ENCODE data around the gene SHOX. TPM values are rescaled to one million over a fixed set of nuclear protein-coding genes. Genes with fewer than 3 reads are reported as not detected.
"Not testable (repeated sequence)": the region's sequence is repeated elsewhere in the genome, so short reads cannot be mapped to it uniquely, and the experiment has no call there.

The SHOX gene
- total RNA-seq, 2 donors from 2014 or later: not detected

DNA sequence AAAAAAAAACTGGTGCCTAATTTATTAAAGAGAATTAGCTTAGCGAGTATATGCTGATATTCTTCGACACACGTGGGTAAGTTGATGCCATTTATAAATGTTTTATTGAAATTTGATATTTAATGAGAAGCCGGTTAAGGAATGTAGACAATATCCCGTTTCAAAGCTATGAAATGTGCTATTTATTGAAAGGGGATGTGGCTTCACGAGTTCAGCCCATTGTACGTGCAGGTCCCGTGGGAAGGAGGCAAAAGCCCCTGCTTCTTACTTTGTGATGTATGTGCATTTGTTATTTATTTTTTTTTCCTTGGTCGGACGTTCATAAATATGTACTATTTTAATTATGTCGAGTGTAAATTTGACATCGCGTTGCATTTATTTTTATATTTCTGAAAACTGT is 20.2 kb downstream of the SHOX start:
- Mint-ChIP-seq H3K27me3 (ENCODE audit: insufficient read depth) (peaks cover 34% of the 10 kb centered on the region), H3K27ac (no peak overlapping the region), H3K9me3 (no peaks in the 10 kb centered on the region), H3K4me3 (no peak overlapping the region), H3K36me3 (ENCODE audit: low read depth) (no peaks in the 10 kb centered on the region), H3K4me1 (peaks cover 3% of the 10 kb centered on the region)
- Histone ChIP-seq H3K4me1 (ENCODE audit: control insufficient read depth, insufficient read depth, low read length) (no peaks in the 10 kb centered on the region), H3K9me3 (ENCODE audit: control insufficient read depth, low read length) (no peaks in the 10 kb centered on the region), H3K36me3 (ENCODE audit: control insufficient read depth, insufficient read depth, low read length) (no peaks in the 10 kb centered on the region), H3K27me3 (ENCODE audit: control insufficient read depth, insufficient read depth, low read length, poor library complexity, severe bottlenecking) (peaks cover 31% of the 10 kb centered on the region), H3K9ac (ENCODE audit: extremely low read depth, low read length, poor library complexity, severe bottlenecking) (no peak overlapping the region), H3K27ac (ENCODE audit: low read depth, low read length) (no peak overlapping the region), H3K4me3 (ENCODE audit: low read length) (no peak overlapping the region)
- WGBS, 2 experiments (ENCODE audit: insufficient coverage in 1 of 2, insufficient read length in 1 of 2): 90 to 99% methylated on average over 8 to 11 of the region's 13 CpGs
- TF ChIP-seq, protein P1, sequence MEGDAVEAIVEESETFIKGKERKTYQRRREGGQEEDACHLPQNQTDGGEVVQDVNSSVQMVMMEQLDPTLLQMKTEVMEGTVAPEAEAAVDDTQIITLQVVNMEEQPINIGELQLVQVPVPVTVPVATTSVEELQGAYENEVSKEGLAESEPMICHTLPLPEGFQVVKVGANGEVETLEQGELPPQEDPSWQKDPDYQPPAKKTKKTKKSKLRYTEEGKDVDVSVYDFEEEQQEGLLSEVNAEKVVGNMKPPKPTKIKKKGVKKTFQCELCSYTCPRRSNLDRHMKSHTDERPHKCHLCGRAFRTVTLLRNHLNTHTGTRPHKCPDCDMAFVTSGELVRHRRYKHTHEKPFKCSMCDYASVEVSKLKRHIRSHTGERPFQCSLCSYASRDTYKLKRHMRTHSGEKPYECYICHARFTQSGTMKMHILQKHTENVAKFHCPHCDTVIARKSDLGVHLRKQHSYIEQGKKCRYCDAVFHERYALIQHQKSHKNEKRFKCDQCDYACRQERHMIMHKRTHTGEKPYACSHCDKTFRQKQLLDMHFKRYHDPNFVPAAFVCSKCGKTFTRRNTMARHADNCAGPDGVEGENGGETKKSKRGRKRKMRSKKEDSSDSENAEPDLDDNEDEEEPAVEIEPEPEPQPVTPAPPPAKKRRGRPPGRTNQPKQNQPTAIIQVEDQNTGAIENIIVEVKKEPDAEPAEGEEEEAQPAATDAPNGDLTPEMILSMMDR (conservative IDR thresholded peaks at IDR 0.05): no peak
- no peak for DNase-seq

DNA sequence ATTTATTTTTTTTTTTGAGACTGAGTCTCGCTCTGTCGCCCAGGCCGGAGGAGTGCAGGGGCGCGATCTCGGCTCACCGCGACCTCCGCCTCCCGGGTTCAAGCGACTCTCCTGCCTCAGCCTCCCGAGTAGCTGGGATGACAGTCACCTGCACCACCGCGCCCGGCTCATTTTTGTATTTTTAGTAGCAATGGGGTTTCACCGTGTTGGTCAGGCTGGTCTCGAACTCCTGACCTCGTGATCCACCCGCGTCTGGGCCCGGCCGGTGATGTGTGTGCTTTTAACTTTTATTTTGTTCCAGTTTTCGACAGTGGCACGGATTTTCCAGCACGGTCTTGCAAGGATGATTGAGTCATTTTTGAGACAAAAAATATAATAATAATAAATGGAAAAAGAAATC is 21.3 kb downstream of the SHOX start:
- not testable (repeated sequence) for H3K27ac ChIP-seq (ENCODE audit: low read depth, low read length); H3K36me3 ChIP-seq (ENCODE audit: control insufficient read depth, insufficient read depth, low read length); H3K9me3 ChIP-seq (ENCODE audit: control insufficient read depth, low read length); H3K9ac ChIP-seq (ENCODE audit: extremely low read depth, low read length, poor library complexity, severe bottlenecking); DNase-seq; H3K36me3 Mint-ChIP-seq (ENCODE audit: low read depth); H3K4me3 ChIP-seq (ENCODE audit: low read length); H3K4me1 ChIP-seq (ENCODE audit: control insufficient read depth, insufficient read depth, low read length); H3K4me1 Mint-ChIP-seq; H3K27ac Mint-ChIP-seq; H3K9me3 Mint-ChIP-seq; H3K4me3 Mint-ChIP-seq
- peaks cover 26% of the 10 kb centered on the region for H3K27me3 Mint-ChIP-seq (ENCODE audit: insufficient read depth)
- 89 to 93% methylated on average over 24 to 25 of the region's 25 CpGs for WGBS, 2 experiments (ENCODE audit: insufficient coverage in 1 of 2, insufficient read length in 1 of 2)
- H3K27me3 ChIP-seq (ENCODE audit: control insufficient read depth, insufficient read depth, low read length, poor library complexity, severe bottlenecking): peaks cover 20% of the 10 kb centered on the region

DNA sequence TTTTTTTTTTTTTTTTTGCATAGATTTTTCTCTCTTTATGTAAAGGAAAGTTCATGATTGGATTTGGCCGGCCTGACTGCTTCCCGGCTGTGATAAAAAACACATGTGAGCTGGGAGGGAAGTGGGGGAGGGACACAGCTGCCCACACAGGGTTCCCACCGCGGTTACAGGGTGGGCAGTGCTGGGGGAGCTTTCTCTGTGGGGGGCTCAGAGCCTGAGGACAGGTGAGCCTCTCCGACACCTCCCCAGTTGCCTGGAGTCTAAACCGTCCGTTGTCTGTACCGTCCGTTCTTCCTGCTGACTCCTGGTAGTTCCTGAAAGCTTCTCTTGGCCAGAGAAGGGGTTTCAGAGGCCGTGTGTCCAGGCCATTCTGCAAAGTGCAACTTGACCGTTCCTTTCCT is 21.8 kb downstream of the SHOX start:
- H3K36me3 Mint-ChIP-seq (ENCODE audit: low read depth): no peaks in the 10 kb centered on the region
- H3K27me3 Mint-ChIP-seq (ENCODE audit: insufficient read depth): peaks cover 25% of the 10 kb centered on the region
- H3K4me1 ChIP-seq (ENCODE audit: control insufficient read depth, insufficient read depth, low read length): no peaks in the 10 kb centered on the region
- H3K4me3 Mint-ChIP-seq: no peak overlapping the region
- no peak overlapping the region for H3K27ac Mint-ChIP-seq
- H3K9me3 Mint-ChIP-seq: no peaks in the 10 kb centered on the region
- no peak overlapping the region for H3K27ac ChIP-seq (ENCODE audit: low read depth, low read length)
- H3K27me3 ChIP-seq (ENCODE audit: control insufficient read depth, insufficient read depth, low read length, poor library complexity, severe bottlenecking): peaks cover 18% of the 10 kb centered on the region
- no peak overlapping the region for H3K9ac ChIP-seq (ENCODE audit: extremely low read depth, low read length, poor library complexity, severe bottlenecking)
- no peak for DNase-seq
- TF ChIP-seq, protein P1 (conservative IDR thresholded peaks at IDR 0.05): no peak
- H3K9me3 ChIP-seq (ENCODE audit: control insufficient read depth, low read length): no peaks in the 10 kb centered on the region
- H3K4me3 ChIP-seq (ENCODE audit: low read length): no peak overlapping the region
- peaks cover 7% of the 10 kb centered on the region for H3K4me1 Mint-ChIP-seq
- no peaks in the 10 kb centered on the region for H3K36me3 ChIP-seq (ENCODE audit: control insufficient read depth, insufficient read depth, low read length)
- WGBS, 2 experiments (ENCODE audit: insufficient coverage in 1 of 2, insufficient read length in 1 of 2): 83% methylated on average over 7 to 11 of the region's 11 CpGs

DNA sequence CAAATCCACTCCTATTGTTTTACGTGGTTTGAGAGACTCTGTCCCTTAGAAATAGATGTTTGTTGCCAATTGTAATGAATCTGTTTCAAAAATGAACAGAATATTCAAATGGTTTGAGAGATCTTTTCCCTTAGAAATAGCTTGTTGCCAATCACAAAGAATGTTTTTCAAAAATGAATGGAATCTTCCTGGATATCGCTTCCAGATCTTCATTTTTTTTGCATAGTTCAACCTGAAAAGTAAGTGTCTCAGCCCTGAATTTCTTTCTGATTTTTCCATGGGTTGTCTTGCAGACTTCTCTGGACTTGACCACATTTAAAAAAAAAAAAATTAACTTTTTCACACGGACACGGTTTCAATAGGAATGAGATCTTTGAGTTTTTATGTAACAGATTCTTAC is 22.7 kb downstream of the SHOX start:
- TF ChIP-seq, protein P1 (conservative IDR thresholded peaks at IDR 0.05): no peak
- Histone ChIP-seq H3K27me3 (ENCODE audit: control insufficient read depth, insufficient read depth, low read length, poor library complexity, severe bottlenecking) (peaks cover 17% of the 10 kb centered on the region), H3K27ac (ENCODE audit: low read depth, low read length) (no peak overlapping the region), H3K4me1 (ENCODE audit: control insufficient read depth, insufficient read depth, low read length) (no peaks in the 10 kb centered on the region), H3K9me3 (ENCODE audit: control insufficient read depth, low read length) (no peaks in the 10 kb centered on the region), H3K36me3 (ENCODE audit: control insufficient read depth, insufficient read depth, low read length) (no peaks in the 10 kb centered on the region), H3K4me3 (ENCODE audit: low read length) (no peak overlapping the region), H3K9ac (ENCODE audit: extremely low read depth, low read length, poor library complexity, severe bottlenecking) (no peak overlapping the region)
- DNase-seq: no peak
- Mint-ChIP-seq H3K36me3 (ENCODE audit: low read depth) (no peaks in the 10 kb centered on the region), H3K27me3 (ENCODE audit: insufficient read depth) (peaks cover 24% of the 10 kb centered on the region), H3K4me3 (no peak overlapping the region), H3K9me3 (no peaks in the 10 kb centered on the region), H3K4me1 (peaks cover 10% of the 10 kb centered on the region), H3K27ac (no peak overlapping the region)
- WGBS, 2 experiments (ENCODE audit: insufficient coverage in 1 of 2, insufficient read length in 1 of 2): 82 to 95% methylated on average over 2 of the region's 4 CpGs

All from endodermal cell (in vitro differentiated cells).